CD4-positive, alpha-beta T cell treated with Interleukin-15 for 4 hours (primary cell): Measurements from ENCODE around the gene LHCGR.

Experiments used
- DNase-seq: peaks from one replicate; pipeline ENCODE4 v3.0.0-alpha.2; 2020; ENCODE audit warnings: low spot score

LHCGR gene

GRCh38 chr2:48755473-48755872, at the start of gene LHCGR:
Gene LHCGR (minus strand): TSS chr2:48755724. CDS start chr2:48755671, 53 bp downstream.
- no peak for DNase-seq

- DNase-seq: no peak
Observed at GRCh38 chr2:48799601-48800000, 44.1 kb upstream of the LHCGR start.

- DNase-seq: no peak
Observed at GRCh38 chr2:48795065-48795464, 39.5 kb upstream of the LHCGR start.

DNA sequence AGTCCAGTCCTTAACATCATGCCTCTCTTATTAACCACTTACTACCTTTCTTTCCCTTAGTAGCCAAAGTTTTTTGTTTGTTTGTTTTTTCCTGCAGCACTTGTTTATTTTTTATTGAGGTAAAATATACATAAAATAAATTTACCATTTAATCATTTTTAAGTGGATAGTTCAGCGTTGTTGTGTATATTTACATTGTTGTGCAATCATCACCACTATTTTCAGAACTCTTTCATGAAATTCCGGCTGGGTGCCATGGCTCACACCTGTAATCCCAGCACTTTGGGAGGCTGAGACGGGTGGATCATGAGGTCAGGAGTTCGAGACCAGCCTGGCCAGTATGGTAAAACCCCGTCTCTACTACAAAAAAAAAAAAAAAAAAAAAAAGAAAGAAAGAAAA, 38.1 kb upstream of the LHCGR start:
- no peak for DNase-seq

GRCh38 chr2:48792030-48792429, 36.5 kb upstream of the LHCGR start:
- DNase-seq: no peak

DNA sequence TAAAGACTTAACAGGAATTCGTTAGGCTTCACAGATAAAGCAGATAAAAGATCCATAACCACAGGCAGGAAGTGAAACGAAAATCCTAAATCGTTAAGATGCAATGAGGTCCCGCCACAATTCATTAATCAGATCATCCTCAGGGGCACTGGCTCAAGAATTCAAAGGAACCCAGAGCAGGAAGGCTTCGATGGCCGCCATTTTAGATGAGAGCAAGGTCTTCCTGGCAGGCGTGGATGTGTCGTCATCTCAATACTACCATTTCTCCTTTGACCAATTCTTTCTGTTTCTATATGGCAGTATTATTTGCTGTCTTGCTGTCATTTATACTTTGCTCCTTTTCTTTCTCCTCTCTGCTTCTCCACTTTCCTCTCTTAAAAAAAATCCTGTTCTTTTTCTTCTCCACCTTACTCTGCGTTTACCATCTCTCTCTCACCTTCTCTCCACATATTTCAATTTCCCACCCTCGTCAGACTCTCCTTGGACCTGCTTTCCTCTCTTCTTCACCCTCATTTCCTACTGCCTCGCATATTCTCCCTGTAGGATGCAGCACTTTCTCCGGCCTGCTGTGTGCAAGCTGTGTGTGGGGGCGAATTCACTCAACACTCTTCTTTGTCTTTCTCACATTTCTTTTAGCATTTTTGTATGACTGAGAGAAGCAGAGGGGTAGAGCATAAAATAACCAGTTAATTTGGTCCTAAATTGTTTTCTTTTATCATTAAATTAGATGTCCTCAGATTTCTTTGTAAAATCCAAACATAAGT, 35.1 kb upstream of the LHCGR start:
- no peak for DNase-seq

DNA sequence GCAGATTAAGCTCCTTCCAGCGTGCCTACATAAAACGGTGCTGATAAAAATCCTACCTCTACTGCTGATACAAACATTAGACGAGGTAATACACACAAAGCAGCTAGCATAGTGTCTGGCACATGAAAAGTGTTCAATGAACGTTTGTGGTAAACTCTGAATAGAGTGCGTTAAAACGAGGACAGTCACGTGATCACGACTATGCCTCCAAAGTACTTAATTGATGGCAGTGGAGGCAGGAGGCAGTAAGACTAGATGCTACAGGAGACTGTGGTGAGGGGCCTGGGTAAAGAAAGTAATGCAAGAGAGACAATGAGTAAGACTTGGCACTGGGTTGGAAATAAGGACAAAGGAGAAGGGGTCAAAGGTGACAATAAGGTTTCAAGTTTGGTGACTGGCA, 32.1 kb upstream of the LHCGR start:
- no peak for DNase-seq

DNA sequence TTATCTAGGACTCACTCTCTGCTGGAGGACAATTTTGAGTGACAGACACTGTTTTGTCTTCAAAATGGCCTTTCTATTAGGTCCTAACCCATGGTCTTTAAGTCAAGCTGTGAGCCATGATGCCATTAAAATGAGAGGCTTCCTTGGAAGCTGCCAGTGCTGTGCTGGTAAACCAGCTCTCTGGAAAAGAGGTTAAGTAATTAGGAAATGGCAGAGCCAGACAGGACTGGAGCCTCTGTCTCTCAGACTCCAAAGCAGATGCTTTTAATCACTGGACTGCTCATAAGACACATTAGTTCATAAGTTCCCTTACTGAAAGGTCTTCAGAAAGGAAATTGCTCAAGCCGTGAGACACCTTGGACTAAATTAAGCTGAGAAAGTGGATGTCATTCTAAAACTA, 25.8 kb upstream of the LHCGR start:
- DNase-seq: no peak

DNA sequence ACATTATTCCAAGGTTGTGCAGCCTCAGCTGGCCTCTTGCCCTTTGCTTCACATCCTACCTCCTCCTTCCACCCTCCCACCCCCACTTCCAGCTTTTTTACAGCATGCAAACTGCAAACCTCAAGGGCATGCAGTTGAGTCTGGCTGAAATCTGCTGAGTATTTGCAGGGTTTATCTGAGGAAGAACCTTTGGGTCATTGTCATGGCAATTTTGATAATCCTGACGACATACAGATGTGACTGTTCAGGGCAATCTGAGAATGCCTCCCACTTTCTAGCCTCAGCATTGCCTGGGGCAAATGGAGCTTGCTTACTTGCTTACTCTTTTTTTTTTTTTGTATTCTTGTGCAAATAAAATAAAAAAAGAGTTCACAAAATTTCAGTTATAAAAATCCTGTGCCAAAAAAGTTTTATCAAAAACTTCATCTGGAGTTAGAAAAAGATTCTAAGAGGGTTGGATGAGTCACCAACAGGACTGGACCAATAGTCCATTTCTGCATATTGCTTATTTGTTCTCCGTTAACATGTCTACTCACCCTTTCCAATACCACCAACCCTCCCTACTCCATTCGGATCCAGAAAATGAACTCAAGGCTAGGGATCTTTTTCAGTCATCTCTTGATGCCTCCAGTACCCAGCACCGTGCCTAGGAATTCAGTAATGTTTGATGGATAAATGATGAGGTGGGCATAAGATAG, 23.6 kb upstream of the LHCGR start:
- DNase-seq: no peak

GRCh38 chr2:48774251-48774650, 18.7 kb upstream of the LHCGR start:
- no peak for DNase-seq

DNA sequence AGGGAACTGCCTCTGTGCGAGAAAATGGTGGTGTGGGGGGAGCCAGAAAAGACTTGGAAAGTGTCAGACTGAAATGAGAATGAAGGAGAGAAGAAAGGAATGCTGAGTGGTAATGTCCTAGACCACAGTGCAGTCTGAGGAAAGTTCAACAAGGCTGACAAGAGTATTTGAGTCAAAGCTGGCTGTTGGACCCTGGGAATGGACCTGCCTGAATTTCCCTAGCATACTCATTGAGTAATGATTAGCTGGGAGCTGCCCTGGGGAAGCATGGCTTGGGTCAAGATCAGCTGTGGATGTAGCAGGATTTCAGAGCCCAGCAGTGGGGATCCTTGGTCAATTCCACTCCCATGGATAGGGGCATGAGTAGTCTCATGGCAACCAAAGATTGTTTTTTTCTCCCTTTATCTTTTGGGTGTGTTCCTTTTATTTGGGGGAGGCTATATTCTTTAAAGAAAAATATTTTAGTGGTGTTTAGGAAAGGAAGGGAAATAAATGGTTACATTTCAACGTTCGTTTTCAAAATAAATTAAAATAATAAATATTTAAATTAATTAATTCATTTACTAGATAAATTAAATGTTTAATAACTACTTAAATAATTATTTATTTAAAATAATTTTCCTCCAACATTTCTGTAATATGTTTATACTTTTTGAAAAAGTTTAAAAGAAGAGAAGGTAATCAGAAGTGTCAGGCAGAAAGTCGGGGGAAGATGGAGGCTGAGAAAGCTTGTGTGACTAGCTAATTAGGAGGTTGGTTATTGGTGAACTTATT, 15.9 kb upstream of the LHCGR start:
- DNase-seq: no peak

DNA sequence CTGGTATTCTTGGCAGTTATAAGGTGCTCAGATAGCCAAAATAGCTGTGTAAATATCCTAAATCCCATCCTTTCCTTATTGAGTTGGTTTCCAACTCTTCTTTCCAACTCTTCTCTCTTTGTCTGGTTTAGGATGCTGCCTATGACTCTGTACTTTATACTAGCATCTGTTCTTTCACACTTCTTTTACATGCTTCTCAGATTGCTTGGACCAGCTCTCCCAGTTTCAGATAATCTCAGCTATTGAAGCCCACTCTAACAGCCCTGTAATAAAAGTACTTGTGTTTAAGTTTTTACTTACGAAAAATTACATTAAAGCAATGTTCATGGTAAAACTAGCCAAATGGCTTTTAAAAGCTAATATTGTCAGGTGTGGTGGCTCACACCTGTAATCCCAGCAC, 14.7 kb upstream of the LHCGR start:
- no peak for DNase-seq

DNA sequence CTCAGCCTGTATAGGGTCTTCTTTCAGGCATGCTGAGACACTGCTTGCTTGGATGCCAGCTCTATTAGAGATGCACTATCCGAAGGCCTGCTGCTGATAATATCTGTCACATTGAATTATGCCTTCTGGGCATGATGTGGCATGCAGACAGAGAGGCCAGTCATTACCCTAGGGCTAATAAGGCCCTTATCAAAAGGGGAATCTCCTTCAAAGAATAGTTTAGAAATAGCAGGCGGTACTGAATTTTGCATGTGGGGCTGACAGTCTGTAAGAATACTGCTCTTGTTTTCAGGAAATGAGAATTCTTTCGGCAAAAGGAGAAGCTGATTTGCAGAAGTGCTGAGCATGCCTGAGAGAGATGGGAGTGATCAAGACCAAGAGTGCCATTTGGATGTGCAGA, 13.1 kb upstream of the LHCGR start:
- DNase-seq: no peak

- no peak for DNase-seq
Observed at GRCh38 chr2:48767330-48767729, 11.8 kb upstream of the LHCGR start.

GRCh38 chr2:48760826-48761225, 5.3 kb upstream of the LHCGR start:
- DNase-seq: no peak

GRCh38 chr2:48759682-48760081, 4.2 kb upstream of the LHCGR start:
- no peak for DNase-seq

DNA sequence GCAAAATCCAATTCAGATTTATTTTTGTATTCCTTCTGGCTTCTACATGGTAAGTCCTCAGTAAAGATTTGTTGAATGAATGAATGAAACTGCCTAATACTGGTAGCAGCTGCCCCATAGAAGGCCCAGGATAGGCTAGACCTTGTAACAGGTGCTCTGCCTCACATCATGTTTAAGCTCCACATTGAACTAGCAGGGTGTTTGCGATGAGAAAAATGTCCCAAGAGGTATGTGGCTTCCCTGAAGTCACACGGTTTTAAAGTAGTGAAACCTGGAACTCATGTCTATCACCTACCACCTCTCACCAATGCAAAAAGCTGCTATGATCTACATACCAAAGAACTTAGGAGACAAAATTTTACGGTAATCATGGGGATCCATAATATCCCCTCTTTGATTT, 765 bp upstream of the LHCGR start:
- no peak for DNase-seq

GRCh38 chr2:48754874-48755273, 650 bp downstream of the LHCGR start:
- DNase-seq: no peak

GRCh38 chr2:48753228-48753627, 2.3 kb downstream of the LHCGR start:
- no peak for DNase-seq

GRCh38 chr2:48750128-48750739, 5.3 kb downstream of the LHCGR start:
- DNase-seq: no peak

DNA sequence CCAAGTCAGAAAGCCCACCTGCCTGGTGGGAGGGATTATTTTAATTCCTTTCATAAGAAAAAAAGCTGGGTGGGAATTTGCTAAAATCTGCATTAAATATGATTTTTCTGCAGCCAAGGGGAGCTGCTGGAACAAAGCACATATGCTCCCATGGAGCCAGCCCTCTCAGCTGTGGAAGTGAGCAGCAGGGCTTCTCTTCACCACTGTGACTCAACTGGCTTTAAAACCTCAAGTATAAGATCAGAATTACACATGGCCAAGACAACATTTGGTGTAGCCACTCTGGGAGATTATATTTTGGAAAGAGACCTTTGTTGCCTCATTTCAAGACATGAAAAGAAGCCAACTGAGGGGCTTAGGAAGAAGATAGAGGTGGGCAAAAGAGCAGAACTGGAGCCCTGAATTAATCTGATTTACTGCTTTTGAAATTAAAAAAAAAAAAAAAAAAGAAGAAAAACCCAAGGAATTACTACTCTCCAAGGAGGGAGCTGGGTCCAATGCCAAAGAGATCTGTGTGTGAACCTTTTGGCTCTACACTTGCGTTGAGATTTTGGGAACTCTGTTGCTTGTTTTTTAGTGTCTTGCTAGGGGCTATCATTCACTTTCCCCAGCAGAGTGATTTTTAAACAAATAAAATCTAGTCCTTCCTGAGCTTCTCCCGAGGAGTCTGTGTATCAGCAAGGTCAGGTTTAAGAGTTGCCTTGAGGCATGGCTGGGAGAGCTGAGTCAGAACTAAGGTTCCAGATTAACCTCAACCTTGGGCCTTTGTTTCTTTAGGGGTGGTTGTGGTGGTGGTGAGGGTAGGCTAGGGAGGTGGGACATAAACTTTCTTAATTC, 6.0 kb downstream of the LHCGR start:
- no peak for DNase-seq

DNA sequence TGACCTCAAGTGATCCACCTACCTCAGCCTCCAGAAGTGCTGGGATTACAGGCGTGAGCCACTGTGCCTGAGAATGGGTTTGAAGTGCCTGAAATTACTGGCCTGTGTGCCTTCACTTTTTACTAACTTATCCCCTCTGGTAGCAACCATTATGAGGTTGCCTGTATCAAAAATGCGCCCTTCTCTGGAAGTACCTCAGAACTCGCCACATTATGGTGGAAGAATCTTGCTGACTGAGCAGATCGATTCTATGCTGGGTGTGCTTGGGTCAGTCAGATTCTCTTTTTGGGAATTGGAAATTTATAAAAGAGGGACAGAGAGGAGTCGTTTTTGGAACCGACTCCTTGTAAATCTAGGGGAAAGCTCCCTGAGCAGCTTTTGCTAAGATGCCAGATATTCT, 8.2 kb downstream of the LHCGR start:
- no peak for DNase-seq
